ENCODE results near the gene APOL3. TPM values are rescaled to one million over a fixed set of nuclear protein-coding genes. Genes with fewer than 3 reads are reported as not detected.

Gene APOL3
- total RNA-seq, 1 experiment from 2014 or later = 19.3 TPM

DNA sequence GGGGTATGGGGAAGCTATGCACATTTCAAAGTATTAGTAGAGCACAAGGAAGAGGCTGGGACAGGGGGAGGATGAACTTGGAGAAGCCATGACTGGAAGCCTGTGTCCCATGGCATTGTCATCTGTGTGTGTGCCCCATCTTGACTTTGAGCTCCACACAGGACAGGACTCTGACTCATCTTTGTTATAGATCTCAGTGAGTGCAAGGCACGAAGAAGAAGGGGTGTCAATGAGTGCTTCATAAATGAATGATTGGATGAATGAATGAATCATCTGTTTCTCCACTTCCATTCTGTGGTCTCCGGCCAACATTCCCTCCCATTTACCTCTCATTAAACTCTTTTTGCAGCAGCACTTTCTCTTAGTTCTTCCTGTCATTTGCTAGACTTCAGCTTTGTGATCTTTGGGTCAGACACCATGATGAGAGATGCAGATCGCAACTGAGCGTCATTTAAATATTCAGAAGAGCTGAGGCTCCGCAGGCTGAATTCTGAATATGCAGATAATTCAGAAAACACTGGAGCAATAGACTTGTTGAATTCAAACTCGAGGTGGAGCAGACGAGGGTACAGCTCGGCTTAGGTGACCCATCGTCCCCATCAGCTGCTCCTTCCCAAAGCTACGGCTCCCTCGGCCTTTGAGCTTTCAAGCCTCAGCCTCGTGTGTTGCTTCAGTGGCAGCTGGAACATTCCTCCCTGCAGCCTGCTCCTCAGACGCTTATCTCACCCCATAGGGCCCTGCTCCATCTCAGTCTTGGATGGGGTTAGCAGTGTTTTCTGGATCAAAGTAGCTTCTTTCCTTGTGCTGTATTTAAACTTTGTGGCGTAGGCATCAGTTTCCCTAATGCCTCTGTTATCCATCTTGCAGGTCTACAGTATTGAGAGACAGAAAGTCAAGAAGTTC, 30.8 kb downstream of the APOL3 start:
- Histone ChIP-seq H3K9me3 (ENCODE audit: insufficient read depth, low read depth) (no peaks in the 10 kb centered on the region), H3K79me2 (ENCODE audit: low read depth) (no peaks in the 10 kb centered on the region), H3F3A (ENCODE audit: insufficient read depth, low read depth) (no peaks in the 10 kb centered on the region), H3K27me3 (ENCODE audit: insufficient read depth, low read depth) (peaks cover 52% of the 10 kb centered on the region), H3K4me1 (replicated peaks; ENCODE audit: insufficient read depth) (no peaks in the 10 kb centered on the region), H3K9me2 (ENCODE audit: insufficient read depth) (no peaks in the 10 kb centered on the region), H3K36me3 (ENCODE audit: low read depth) (no peaks in the 10 kb centered on the region), H3K4me3 (no peak overlapping the region), H4K20me1 (ENCODE audit: insufficient read depth) (no peaks in the 10 kb centered on the region), H2AFZ (no peak overlapping the region), H3K4me2 (no peak overlapping the region), H3K27ac (no peak overlapping the region)
- ChIA-PET POLR2A (ENCODE audit: unreplicated experiment) (no interaction called here), CTCF (interaction anchor here (0.5 to 0.7 kb wide), 3 partner anchors 19 to 654 kb away, joined by 4 to 16 read pairs (median 5); no protein-coding TSS in a partner anchor)
- no TSS peak for BruUV-seq (replicated peaks)
- TF ChIP-seq EZH2 (IDR thresholded peaks at IDR 0.05; ENCODE audit: low read depth) = no peak
- TF ChIP-seq, protein P1, sequence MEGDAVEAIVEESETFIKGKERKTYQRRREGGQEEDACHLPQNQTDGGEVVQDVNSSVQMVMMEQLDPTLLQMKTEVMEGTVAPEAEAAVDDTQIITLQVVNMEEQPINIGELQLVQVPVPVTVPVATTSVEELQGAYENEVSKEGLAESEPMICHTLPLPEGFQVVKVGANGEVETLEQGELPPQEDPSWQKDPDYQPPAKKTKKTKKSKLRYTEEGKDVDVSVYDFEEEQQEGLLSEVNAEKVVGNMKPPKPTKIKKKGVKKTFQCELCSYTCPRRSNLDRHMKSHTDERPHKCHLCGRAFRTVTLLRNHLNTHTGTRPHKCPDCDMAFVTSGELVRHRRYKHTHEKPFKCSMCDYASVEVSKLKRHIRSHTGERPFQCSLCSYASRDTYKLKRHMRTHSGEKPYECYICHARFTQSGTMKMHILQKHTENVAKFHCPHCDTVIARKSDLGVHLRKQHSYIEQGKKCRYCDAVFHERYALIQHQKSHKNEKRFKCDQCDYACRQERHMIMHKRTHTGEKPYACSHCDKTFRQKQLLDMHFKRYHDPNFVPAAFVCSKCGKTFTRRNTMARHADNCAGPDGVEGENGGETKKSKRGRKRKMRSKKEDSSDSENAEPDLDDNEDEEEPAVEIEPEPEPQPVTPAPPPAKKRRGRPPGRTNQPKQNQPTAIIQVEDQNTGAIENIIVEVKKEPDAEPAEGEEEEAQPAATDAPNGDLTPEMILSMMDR (conservative IDR thresholded peaks at IDR 0.05) = no peak
- DNase-seq = no peak
- intact Hi-C loops (cut with micrococcal nuclease; ENCODE audit: unreplicated experiment) = loop anchor here (10.0 kb wide), 1 partner anchor 1715 kb away; no protein-coding TSS in a partner anchor

DNA sequence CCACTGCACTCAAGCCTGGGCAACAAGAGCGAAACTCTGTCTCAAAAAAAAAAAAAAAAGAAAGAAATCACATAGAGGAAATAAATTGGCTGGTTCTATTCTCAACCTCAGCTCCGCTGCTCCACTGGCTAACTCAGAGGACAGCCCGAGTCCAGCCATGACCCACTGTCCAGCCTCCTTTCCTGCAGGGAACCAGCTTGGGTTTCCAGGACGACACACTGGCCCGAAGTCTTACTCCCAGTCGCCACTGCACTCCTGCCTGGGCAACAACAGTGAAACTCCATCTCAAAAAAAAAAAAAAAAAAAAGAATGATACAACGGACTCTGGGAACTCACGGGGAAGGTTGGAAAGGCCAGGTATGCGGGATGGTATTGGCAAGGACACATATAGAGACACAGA, 31.5 kb downstream of the APOL3 start:
- no peaks in the 10 kb centered on the region for H3K4me1 ChIP-seq (replicated peaks; ENCODE audit: insufficient read depth)
- no peaks in the 10 kb centered on the region for H4K20me1 ChIP-seq (ENCODE audit: insufficient read depth)
- TF ChIP-seq, protein P1 (conservative IDR thresholded peaks at IDR 0.05) = no peak
- no peak for TF ChIP-seq EZH2 (IDR thresholded peaks at IDR 0.05; ENCODE audit: low read depth)
- CTCF ChIA-PET = interaction anchor here (0.7 kb wide), 2 partner anchors 122 to 654 kb away, joined by 4 to 16 read pairs; no protein-coding TSS in a partner anchor
- no peaks in the 10 kb centered on the region for H3K36me3 ChIP-seq (ENCODE audit: low read depth)
- no peaks in the 10 kb centered on the region for H3F3A ChIP-seq (ENCODE audit: insufficient read depth, low read depth)
- no peak overlapping the region for H2AFZ ChIP-seq
- no peak overlapping the region for H3K27ac ChIP-seq
- H3K9me2 ChIP-seq (ENCODE audit: insufficient read depth) = no peaks in the 10 kb centered on the region
- DNase-seq = no peak
- H3K4me2 ChIP-seq = no peak overlapping the region
- intact Hi-C loops (cut with micrococcal nuclease; ENCODE audit: unreplicated experiment) = loop anchor here (10.0 kb wide), 1 partner anchor 1714 kb away; no protein-coding TSS in a partner anchor
- POLR2A ChIA-PET (ENCODE audit: unreplicated experiment) = no interaction called here
- H3K4me3 ChIP-seq = no peak overlapping the region
- H3K9me3 ChIP-seq (ENCODE audit: insufficient read depth, low read depth) = no peaks in the 10 kb centered on the region
- peaks cover 50% of the 10 kb centered on the region for H3K27me3 ChIP-seq (ENCODE audit: insufficient read depth, low read depth)
- H3K79me2 ChIP-seq (ENCODE audit: low read depth) = no peaks in the 10 kb centered on the region
- no TSS peak for BruUV-seq (replicated peaks)

DNA sequence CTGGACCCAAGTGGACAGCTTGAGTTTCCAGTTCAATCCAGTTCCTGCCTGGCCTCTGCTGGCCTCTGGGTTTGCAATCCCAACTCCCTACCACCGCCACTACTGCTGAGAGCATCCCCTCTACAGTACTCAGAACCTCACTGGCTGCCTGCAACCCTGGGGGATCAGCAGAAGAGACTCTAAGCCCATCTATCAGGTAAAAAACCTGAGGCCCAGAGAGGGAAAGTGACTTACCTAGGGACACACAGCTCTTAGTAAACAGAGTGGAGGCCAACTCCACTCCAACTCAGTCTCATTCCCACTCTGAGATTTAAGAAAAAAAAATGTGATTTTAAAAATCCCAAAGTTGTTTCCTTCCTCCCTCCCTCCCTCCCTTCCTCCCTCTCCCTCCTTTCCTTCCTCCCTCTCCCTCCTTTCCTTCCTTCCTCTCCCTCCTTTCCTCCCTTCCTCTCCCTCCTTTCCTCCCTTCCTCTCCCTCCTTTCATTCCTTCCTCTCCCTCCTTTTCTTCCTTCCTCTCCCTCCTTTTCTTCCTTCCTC, 34.5 kb downstream of the APOL3 start:
- H3K27ac ChIP-seq = no peak overlapping the region
- no peak overlapping the region for H2AFZ ChIP-seq
- no peak for TF ChIP-seq EZH2 (IDR thresholded peaks at IDR 0.05; ENCODE audit: low read depth)
- TF ChIP-seq, protein P1 (conservative IDR thresholded peaks at IDR 0.05) = no peak
- no peak overlapping the region for H3K4me2 ChIP-seq
- no peaks in the 10 kb centered on the region for H3K9me3 ChIP-seq (ENCODE audit: insufficient read depth, low read depth)
- no TSS peak for BruUV-seq (replicated peaks)
- H4K20me1 ChIP-seq (ENCODE audit: insufficient read depth) = no peaks in the 10 kb centered on the region
- CTCF ChIA-PET = no interaction called here
- H3K36me3 ChIP-seq (ENCODE audit: low read depth) = no peaks in the 10 kb centered on the region
- intact Hi-C loops (cut with micrococcal nuclease; ENCODE audit: unreplicated experiment) = loop anchor here (2.0 to 10.0 kb wide), 2 partner anchors 537 to 1711 kb away; no protein-coding TSS in a partner anchor
- DNase-seq = no peak
- no peak overlapping the region for H3K4me3 ChIP-seq
- no peaks in the 10 kb centered on the region for H3K9me2 ChIP-seq (ENCODE audit: insufficient read depth)
- H3K27me3 ChIP-seq (ENCODE audit: insufficient read depth, low read depth) = peaks cover 22% of the 10 kb centered on the region
- POLR2A ChIA-PET (ENCODE audit: unreplicated experiment) = no interaction called here
- peaks cover 8% of the 10 kb centered on the region for H3K4me1 ChIP-seq (replicated peaks; ENCODE audit: insufficient read depth)
- no peaks in the 10 kb centered on the region for H3K79me2 ChIP-seq (ENCODE audit: low read depth)
- H3F3A ChIP-seq (ENCODE audit: insufficient read depth, low read depth) = peaks cover 7% of the 10 kb centered on the region

Data from PC-9 (cell line).